GM19463 (cell line): ENCODE data around the gene CFAP97D2.
"Not testable (repeated sequence)": the region's sequence is repeated elsewhere in the genome, so short reads cannot be mapped to it uniquely, and the experiment has no call there.

Experiments
- ATAC-seq: cut with Tn5 transposase; IDR thresholded peaks from one replicate; pipeline ENCODE4 v1.9.1; 2021; ENCODE audit warnings: mild to moderate bottlenecking, moderate library complexity; ENCODE audit not compliant: unreplicated experiment

CFAP97D2 gene

DNA sequence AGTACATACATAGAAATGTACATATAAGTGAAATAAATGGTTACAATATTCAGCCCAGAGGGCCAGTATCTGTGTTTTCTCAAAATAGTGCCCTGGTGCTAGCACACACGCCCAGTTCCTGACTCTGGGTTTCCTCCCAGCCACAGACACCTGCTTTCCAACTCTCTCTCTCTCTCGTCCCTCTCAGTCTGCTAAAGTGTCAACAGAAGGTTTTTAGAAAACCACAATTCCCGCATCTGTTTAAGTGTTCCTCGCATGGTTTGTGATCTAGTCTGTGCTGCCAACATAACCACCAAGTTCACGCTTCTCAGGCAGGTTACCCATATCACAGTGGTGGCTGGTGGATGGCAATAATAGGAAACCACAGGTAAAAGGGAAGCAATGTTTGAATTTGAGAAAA lies 84.5 kb downstream of the CFAP97D2 start:
- peak; percentile 46 for ATAC-seq

DNA sequence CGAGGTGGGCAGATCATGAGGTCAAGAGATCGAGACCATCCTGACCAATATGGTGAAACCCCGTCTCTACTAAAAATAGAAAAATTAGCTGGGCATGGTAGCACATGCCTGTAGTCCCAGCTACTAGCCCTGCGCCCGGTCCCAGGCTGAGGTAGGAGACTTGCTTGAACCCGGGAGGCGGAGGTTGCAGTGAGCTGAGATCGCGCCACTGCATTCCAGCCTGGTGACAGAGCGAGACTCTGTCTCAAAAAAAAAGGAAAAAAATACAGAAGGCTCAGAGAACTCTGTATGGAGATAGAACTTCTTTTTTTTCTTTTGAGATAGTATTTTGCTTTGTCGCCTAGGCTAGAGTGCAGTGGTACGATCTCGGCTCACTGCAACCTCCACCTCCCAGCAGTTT lies 85.3 kb downstream of the CFAP97D2 start:
- ATAC-seq = not testable (repeated sequence)

DNA sequence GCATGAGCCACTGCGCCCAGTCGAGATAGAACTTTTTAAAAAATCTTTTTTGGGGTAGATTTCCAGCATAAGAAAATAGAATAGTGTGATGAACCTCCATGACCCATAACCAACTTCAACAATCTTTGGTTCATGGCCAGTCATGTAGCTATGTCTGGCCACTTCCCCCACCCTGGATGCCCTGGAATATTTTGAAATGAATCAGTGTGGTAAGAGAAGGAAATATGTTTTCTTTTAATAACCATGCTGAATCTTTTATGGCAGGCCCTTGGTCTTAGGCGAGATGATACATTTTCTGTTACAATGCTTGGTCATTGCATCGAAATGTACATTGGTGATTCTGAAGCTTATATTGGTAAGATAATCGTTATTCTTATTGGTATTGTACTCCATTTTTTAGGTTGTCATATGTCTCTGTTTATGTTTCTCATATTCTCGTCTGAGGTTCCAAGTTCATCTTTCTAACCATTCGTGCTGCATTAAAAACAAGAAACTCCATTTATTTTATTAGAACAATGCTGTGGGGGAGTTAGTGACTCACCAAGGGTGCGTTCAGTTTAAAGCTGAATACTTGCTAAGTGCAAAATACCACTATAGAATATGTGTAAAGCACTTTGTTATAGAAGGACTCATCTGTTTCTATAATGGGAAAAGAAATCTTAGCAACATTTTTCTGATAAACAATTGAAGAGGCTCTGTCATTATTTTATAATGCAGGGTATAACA lies 86.0 kb downstream of the CFAP97D2 start:
- ATAC-seq = no peak

DNA sequence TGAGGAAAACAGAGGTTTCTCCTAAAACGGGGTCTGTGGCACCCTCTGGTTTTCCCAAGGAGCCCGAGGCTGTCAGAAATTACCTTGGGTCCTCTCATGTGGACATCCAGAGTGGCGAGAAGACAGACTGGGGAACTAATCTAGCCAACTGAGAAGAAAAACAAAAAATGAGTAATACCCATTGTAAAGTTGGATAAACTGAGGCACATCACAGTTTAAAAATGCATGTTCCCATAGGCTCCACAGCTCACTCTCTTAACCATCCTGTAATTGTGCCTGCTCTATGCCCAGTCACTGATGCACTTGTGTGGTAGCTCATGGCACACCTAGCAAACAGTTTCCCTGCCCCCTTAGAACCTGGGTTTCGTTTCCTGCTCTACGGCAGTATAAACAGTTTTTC lies 87.2 kb downstream of the CFAP97D2 start:
- ATAC-seq = no peak

DNA sequence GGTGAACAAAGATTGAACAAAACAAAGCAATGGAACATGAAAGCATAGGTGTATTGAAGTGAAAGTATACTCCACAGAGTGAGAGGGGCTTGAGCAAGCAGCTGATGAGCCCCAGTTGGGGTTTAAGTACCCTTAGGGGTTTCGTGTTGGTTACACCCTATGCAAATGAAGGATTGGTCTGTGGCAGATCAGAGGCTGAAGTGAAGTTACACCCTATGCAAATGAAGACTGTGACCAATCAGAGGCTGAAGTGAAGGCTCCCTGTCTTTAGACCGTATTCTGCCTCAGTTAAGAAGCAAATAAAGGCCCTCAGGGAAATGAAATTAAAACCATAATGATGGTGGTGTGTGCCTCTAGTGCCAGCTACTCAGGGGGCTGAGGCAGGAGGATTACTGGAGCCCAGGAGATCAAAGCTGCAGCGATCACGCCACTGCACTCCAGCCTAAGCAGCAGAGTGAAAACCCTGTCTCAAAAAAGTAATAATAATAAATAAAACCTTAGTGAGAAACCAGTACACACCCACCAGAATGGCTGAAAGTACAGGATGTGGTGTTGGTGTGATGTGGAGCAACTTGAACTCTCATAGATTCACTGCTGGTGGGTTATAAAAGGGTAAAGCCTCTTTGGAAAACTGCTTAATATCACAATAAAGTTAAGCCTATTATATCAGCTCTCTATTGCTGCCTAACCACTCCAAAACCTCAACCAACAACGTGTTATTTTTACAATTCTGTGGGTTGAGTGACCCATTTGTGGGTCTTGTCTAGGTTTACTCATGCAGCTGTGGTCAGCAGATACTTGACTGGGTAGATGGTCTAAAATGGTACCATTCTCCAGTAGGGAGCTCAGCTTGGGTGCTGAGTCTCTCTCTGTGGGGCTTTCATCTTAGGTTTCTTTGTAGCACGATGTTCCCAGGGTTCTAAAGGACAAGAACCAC lies 89.6 kb downstream of the CFAP97D2 start:
- no peak for ATAC-seq

DNA sequence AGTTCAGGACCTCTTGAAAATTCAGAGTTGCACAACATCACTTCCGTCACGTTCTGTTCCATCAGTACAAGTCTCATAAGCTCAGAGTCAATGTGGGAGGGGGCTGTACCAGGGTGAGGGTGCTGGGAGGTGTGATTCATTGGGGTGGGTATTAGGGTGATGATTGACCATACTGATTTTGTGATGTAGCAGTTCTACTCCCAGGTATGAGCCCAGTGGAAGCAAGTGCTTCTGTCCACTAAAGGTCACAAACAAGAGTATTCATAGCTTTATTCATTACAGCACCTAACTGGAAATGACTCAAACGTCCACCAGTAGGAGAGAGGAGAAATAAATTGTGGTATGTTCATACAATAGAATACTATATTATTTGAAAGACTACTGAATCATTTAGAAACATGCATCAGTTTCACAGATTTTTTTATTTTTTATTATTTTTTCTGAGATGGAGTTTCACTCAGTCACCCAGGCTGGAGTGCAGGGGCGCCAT lies 90.3 kb downstream of the CFAP97D2 start:
- no peak for ATAC-seq
